Right forelimb (tissue), 1 donor: Measurements from ENCODE around the gene AMZ2.
A peak's percentile ranks its signal among the peaks of the same experiment; 100 is the strongest.
"Not testable (repeated sequence)": the region's sequence is repeated elsewhere in the genome, so short reads cannot be mapped to it uniquely, and the experiment has no call there.

ENCODE experiments used
- DNase-seq: peaks from one replicate; pipeline ENCODE4 v3.0.0-alpha.2; 2018

AMZ2 gene, protein sequence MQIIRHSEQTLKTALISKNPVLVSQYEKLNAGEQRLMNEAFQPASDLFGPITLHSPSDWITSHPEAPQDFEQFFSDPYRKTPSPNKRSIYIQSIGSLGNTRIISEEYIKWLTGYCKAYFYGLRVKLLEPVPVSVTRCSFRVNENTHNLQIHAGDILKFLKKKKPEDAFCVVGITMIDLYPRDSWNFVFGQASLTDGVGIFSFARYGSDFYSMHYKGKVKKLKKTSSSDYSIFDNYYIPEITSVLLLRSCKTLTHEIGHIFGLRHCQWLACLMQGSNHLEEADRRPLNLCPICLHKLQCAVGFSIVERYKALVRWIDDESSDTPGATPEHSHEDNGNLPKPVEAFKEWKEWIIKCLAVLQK

DNA sequence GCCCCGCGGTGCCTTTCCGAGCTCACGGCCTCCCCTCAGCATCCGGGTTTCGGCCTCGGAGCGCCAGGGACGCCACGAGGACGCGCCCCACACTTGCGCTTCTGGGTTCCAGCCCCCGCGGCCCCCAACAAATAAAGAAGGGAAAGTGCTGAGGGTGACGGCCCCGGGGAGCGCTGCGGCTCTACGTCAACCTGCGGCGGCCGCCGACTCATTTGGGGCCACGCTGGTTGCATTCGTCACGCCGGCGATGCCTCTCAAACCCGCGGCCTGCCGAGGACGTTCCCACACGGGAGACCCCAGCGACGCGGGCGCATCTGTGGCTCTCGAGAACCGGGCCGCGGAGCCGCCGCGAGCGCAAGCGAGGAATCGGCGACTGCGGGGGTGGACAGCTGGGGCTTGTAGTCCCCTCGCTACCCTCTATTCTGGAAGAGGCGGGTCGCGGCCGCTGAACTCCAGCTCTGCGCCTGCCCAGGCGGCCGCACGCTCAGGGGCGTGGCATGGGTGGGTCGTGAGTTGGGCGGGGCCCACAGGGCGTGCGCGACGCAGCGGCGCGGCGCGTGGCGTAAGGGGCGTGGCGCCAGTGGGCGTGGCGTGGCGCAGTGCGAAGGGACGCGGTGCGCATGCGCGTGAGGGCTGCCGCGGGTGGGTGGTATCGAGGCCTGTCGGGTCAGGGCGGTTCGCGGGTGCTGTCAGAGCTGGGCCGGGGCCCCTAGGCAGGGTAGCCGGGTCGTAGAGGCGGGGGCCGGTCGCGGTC, at the start of gene AMZ2:
AMZ2 (plus strand) TSS at position 599 of the 754 bp plus-strand sequence. CDS start 2,145 bp downstream, outside the sequence.
- peak; percentile 99 for DNase-seq

DNA sequence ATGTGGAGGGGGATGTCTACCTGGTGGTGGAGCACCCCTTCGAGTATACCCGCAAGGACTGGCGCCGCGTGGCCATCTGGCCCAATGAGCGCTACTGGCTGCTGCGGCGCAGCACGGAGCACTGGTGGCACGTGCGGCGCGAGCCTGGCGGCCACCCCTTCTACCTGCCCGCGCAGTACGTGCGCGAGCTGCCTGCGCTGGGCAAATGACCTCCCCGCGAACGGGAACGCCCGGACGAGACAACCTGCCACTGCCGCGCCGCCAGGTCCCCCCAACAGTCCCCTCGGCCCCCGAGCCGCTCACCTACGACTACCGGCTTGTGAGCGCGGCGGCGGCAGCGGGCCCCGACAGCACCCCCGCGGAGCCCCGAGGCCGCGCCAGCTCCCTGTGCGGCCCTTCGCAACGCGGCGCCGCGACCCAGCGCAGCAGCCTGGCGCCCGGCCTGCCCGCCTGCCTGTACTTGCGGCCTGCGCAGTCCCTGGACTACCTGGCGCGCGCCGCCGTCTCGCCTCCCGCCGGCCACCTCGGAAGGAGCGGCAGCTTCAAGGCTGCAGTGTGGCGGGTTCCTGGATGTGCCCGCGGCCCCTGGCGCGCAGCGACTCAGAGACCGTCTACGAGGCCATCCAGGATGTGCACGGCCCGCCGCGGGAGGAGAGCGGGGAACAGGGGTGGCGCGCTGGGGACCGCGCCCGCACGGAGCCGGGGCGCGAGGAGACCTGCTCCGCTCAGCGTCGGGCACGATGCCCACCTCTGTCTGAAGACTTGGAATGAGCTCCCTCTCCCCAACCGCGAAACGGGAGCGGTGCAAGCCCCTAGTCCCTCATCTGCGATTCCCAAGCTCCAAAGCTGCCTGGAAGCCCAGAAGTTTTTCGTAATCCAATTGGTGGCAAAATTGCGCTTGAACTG, 48.7 kb upstream of the AMZ2 start:
- no peak for DNase-seq

- DNase-seq: no peak
Measured at GRCh38 chr17:68199837-68200688, 47.8 kb upstream of the AMZ2 start.

- DNase-seq: peak; percentile 84
Measured at GRCh38 chr17:68200689-68201417, 47.0 kb upstream of the AMZ2 start.

- not testable (repeated sequence) for DNase-seq
Measured at GRCh38 chr17:68201418-68201771, 46.4 kb upstream of the AMZ2 start.

GRCh38 chr17:68202321-68202720, 45.5 kb upstream of the AMZ2 start:
- DNase-seq: not testable (repeated sequence)

DNA sequence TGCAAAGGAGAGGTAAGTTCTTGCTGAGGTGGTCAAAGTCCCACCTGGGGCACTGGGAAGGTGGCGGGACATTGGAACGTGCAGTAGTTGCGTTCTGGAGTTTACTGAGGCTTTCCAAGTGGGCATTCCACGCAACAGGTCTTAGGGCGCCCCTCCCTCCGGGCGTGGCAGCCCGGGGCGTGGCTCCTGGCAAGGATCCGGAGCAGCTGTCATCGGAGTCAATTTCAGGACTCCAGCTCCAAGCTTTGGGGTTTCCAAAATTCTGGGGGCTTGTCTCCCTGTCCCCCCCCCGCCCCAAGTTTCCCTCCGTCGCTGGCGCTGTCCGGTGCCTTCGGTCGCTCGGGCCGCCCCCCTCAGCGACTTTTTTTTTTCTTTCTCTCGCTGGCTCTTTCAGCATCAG, 43.1 kb upstream of the AMZ2 start:
- DNase-seq: no peak

- peak; percentile 95 for DNase-seq
Measured at GRCh38 chr17:68205251-68205807, 42.5 kb upstream of the AMZ2 start.

GRCh38 chr17:68205808-68206720, 41.8 kb upstream of the AMZ2 start:
- DNase-seq: no peak

- no peak for DNase-seq
Measured at GRCh38 chr17:68207651-68208253, 40.1 kb upstream of the AMZ2 start.

- DNase-seq: not testable (repeated sequence)
Measured at GRCh38 chr17:68208651-68209050, 39.2 kb upstream of the AMZ2 start.

- not testable (repeated sequence) for DNase-seq
Measured at GRCh38 chr17:68209191-68209900, 38.5 kb upstream of the AMZ2 start.

DNA sequence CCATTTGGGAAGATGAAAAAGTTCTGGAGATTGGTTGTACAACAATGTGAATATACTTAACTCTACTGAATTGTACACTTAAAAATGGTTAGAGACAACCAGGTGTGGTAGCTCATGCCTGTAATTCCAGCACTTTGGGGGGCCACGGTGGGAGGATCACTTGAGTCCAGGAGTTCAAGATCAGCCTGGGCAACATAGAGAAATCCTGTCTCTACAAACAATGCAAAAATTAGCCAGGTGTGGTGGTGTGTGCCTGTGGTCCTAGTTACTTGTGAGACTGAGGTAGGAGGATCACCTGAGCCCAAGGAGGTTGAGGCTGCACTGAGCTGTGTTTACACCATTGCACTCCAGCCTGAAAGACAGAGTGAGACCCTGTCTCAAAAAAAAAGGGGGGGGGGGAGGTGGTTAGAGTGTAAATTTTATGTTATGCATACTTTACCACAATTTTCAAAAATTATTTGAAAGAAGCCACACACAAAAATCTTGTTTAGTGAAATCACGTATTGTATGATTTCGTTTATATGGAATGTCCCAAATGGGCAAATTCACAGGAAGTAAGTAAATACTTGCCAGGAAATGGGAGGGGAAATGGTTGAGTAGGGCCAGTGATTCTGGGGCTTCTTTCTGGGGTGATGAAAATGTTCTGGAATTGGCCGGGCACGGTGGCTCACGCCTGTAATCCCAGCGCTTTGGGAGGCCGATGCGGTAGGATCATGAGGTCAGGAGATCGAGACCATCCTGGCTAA, 37.1 kb upstream of the AMZ2 start:
- DNase-seq: no peak

DNA sequence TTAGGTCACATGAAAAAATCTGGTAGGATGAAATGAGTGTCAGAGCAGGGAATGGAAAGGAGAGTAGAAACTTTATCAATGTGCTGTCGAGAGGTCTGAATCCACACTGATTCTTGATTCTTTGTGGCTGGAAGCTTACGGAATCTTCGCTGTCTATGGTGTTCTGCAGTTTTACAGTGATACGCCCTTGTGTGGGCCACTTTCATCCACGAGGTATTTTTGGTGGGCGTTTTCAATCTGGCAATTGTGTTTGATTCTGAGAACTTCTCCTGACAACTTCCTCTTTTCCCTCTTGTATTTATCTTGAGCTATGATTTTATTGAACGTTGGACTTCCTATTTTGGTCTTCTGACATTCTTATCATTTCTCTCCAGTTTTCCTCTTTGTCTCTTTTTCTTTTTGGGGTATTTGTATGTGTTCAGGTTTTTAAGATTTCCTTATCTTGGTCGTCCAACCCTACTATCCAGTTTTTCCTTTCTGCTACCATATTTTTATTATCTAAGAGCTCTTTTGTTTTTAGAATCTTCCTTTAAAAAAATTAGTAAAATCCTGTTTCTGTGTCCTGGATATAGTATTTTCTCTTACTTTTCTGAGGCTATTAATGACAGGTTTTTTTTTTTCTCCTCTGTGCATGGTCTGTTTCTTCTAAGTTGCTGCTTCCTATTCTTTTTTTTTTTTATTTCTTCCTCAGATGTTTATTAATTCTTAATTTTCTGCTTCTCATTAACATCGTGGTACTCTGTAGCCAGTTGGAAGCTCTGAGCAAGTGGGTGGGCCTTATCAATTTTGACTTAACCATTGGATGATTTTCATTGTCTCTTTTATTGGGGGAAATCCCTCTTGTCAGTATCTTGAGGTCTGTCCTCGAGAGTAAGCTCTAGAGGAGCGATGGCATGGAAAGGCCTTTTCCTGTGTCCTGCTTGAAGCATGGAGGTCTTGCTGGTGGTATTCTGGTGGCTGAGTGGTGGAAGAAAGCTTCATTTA, 34.1 kb upstream of the AMZ2 start:
- not testable (repeated sequence) for DNase-seq

DNA sequence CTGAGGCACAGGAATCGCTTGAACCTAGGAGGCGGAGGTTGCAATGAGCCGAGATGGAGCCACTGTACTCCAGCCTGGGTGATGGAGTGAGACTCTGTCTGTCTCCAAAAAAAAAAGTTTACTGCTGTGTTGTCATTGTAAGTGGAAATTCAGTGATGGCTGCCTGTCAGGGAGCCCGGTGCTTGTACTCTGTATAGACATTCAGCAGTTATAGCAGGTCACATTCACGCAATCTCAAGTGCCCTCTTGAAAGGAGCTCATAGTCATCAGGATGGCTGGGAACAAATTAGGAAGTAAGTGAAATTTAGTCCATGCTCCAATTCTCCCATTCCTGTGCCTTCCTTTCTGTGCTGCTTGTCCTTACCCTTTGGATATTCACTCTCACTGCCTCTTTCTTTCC, 32.4 kb upstream of the AMZ2 start:
- DNase-seq: not testable (repeated sequence)

- not testable (repeated sequence) for DNase-seq
Measured at GRCh38 chr17:68219429-68219828, 28.4 kb upstream of the AMZ2 start.

- DNase-seq: not testable (repeated sequence)
Measured at GRCh38 chr17:68220186-68220585, 27.7 kb upstream of the AMZ2 start.
